ACHN (cell line): Measurements from ENCODE around the gene ATRX.
"Not testable (repeated sequence)": the region's sequence is repeated elsewhere in the genome, so short reads cannot be mapped to it uniquely, and the experiment has no call there.

Source experiments
- DNase-seq: peaks from one replicate; pipeline ENCODE4 v3.0.0-alpha.2; 2015
- in situ Hi-C: cut with HindIII; loops from 2 replicates; pipeline ENCODE4 v1.10.0; 2017; ENCODE audit warnings: low sequenced_read_pairs, low pct_ligation_motif_present, low pct_unique_long_range_greater_than_20kb

The ATRX gene, protein sequence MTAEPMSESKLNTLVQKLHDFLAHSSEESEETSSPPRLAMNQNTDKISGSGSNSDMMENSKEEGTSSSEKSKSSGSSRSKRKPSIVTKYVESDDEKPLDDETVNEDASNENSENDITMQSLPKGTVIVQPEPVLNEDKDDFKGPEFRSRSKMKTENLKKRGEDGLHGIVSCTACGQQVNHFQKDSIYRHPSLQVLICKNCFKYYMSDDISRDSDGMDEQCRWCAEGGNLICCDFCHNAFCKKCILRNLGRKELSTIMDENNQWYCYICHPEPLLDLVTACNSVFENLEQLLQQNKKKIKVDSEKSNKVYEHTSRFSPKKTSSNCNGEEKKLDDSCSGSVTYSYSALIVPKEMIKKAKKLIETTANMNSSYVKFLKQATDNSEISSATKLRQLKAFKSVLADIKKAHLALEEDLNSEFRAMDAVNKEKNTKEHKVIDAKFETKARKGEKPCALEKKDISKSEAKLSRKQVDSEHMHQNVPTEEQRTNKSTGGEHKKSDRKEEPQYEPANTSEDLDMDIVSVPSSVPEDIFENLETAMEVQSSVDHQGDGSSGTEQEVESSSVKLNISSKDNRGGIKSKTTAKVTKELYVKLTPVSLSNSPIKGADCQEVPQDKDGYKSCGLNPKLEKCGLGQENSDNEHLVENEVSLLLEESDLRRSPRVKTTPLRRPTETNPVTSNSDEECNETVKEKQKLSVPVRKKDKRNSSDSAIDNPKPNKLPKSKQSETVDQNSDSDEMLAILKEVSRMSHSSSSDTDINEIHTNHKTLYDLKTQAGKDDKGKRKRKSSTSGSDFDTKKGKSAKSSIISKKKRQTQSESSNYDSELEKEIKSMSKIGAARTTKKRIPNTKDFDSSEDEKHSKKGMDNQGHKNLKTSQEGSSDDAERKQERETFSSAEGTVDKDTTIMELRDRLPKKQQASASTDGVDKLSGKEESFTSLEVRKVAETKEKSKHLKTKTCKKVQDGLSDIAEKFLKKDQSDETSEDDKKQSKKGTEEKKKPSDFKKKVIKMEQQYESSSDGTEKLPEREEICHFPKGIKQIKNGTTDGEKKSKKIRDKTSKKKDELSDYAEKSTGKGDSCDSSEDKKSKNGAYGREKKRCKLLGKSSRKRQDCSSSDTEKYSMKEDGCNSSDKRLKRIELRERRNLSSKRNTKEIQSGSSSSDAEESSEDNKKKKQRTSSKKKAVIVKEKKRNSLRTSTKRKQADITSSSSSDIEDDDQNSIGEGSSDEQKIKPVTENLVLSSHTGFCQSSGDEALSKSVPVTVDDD (N-terminal part only)

DNA sequence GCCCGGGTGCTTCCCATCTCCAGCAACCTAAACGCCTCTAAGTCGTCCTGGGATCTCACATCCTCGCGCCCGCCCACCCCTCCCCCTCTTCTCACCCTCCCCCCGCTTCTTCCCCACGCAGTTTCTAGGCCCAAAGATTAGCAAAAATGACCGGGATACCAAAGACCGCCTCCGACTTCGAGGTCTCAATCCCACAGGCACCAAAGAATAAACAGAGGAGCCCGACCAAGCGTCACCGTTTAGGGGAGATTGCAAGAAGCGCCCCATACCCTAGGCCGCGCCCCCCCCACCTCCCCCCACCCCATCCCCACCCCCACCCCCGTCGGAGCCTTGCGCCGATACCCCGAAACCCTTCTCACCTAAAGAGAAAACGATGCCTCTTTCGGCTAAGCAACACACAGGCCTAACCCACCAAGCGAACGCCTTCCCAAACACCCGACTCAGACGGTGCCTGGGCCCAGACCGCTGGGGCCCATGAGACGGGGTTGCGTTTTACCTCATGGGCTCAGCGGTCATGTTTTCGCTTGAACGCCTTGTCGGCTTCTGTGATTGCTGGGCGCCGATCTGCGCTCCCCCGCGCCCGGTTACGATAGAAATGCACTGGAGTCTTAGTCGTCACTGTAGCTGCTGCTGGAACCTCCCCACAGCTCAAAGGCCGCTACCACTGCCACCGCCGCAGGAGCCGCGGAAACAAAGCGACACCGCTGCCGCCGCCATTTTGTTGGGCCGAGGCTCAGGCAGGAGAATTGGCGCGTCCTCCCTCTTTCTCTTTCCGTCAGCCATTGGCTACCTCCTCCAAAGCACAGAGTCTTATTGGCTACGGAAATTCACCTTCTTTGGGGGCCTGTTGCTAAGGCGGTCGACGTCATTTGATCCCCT, at the start of gene ATRX:
Gene ATRX, minus strand, starts transcription at position 731 of the 879 bp plus-strand sequence. Its CDS starts 215 bp downstream, at position 516.
- peak; percentile 77 for DNase-seq
- in situ Hi-C loops, result no loop called here

DNA sequence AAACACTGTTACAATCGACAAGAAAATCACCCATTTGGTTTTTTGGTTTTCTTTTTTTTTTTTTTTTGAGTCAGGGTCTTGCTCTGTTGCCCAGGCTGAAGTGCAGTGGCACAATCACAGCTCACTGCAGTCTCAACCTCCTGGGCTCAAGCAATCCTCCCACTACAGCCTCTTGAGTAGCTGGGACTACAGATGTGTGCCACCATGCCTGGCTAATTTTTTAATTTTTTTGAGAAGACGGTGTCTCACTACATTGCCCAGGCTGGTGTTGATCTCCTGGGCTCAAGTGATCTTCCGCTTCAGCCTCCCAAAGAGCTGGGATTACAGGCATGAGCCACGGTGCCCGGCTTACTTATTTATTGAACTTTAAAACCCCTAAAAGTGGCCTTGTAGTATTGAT, 45.5 kb upstream of the ATRX start:
- DNase-seq, in situ Hi-C loops: not testable (repeated sequence)

DNA sequence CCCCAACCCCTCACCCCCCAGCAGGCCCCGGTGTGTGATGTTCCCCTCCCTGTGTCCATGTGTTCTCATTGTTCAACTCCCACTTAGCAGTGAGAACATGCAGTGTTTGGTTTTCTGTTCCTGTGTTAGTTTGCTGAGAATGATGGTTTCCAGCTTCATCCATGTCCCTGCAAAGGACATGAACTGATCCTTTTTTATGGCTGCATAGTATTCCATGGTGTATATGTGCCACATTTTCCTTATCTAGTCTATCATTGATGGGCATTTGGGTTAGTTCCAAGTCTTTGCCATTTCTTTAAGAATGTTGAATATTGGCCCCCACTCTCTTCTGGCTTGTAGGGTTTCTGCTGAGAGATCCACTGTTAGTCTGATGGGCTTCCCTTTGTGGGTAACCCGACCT, 36.0 kb upstream of the ATRX start:
- in situ Hi-C loops, DNase-seq: not testable (repeated sequence)

DNA sequence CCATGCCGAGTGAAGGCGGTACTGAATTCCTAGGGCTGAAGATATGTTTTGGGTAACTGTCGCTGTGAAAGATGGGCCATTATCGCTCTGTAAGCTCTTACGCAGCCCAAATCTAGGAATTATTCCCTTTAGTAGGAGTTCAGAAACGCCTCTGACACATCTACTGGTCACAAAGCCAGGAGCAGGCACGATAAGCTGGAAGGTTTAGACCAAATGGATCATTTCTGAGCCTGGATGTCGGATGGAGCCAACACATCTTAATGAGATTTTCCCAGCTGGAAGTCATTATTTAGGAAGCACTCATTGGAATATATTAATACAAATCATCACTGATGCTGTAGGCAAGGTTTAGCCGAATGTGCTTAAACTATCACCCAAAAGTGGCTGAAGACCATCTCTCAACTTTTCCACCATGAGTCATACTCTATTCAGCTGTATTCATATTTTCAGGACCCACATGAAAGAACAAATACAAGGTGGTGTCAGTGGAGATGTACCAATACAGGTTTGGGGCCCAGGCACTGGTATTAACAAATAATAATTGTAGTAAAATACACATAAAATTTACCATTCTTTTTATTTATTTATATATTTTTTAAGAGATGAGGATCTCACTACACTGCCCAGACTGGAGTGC, 34.2 kb upstream of the ATRX start:
- in situ Hi-C loops, result no loop called here
- DNase-seq, result no peak

DNA sequence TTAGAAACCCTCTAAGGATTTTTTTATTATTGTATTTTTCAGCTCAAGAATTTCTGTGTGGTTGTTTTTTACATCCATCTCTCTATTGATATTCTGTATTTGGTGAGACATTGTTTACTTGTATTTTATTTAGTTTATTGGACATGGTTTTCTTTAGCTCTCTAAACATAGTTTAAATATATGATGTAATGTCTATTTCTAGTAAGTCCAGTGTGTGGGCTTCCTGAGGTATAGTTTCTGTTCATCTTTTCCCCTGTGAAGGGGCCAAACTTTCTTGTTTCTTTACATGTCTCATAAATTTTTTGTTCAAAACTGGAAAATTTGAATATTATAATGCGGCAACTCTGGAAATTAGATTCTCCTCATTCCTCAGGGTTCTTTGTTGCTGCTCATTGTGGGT, 28.2 kb upstream of the ATRX start:
- DNase-seq, result no peak
- in situ Hi-C loops, result no loop called here

DNA sequence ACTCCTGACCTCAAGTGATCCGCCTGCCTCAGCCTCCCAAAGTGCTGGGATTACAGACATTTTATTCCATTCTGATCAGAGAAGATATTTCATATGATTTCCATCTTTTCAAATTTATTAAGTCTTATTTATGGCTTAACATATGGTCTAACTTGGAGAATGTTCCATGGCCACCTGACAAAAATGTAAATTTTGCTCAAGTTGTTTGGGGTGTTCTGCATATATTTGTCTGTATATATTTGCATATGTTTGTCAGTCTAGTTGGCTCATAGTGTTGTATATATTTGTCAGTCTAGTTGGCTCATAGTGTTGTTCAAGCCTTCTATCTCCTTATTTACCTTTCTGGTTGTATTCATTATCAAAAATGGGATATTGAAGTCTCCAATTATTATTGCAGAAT, 16.2 kb upstream of the ATRX start:
- in situ Hi-C loops, result no loop called here

DNA sequence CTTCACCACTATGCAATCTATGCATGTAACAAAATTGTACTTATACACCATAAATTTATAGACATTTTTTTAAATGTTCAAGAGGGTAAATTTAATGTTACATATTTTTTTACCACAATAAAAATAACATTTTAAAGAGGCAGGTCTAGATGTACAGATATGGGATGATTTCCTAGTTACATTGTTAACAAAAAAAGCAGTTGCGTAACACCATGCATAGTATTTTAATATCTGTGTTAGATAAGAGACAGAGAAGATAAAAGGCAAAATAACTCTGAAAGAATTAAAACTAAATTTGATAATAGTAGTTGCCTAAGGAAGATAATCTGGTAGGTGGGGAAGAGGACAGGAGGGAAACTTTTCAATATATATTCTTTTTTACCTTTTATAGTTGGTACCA, 9.1 kb upstream of the ATRX start:
- no peak for DNase-seq
- in situ Hi-C loops, result no loop called here

More for the DNA sequence above, 16.2 kb upstream of the ATRX start:
- DNase-seq, result no peak

DNA sequence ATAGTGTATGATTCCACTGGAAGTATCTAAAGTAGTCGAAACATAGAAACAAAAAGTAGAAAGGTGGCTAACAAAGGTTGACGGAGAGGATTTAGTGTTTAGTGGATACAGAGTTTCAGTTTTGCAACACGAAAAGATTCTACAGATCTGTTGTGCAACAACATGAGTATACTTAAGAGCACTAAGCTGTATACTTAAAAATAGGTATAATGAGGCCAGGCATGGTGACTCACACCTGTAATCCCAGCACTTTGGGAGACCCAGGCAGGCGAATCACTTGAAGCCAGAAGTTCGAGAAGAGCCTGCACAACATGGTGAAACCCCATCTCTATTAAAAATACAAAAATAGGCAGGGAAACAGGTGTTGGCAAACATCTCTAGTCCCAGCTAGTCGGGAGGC, 7.9 kb upstream of the ATRX start:
- in situ Hi-C loops, result no loop called here

DNA sequence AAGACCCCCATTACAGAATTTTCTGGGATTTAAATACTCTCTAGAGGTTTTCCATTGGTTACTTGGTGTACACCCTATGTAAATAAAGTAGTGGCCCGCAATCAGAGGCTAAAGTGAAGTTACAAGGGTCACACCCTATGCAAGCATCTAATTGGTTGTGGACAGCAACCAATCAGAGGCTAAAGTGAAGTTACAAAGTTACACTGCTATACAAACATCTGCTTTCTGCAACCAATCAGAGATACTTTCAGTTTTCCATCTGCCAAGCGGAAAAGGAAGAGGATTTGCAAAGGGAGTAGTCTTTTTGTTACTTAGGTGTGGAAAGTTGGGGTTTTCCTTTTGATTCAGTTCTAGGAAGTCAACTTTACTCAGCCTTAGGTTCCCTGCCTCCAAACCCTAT, 2.0 kb upstream of the ATRX start:
- DNase-seq, result peak; percentile 64
- in situ Hi-C loops, result no loop called here

More for the DNA sequence above, 7.9 kb upstream of the ATRX start:
- no peak for DNase-seq

DNA sequence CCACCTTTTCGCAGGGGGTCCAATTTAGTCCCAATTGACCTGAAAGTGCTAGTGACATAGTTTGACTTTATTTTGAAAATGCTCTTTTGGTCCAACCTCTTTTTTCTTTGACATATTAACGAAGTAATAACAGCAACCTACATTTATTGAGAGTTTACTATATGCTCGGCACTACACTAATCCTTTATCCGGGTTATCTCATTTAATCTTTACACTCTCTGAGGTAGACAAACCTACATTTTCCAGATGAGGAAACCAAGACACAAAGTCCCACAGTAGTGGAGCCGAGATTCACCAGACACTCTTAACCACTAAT, 307 bp upstream of the ATRX start:
- in situ Hi-C loops, result no loop called here
- no peak for DNase-seq

DNA sequence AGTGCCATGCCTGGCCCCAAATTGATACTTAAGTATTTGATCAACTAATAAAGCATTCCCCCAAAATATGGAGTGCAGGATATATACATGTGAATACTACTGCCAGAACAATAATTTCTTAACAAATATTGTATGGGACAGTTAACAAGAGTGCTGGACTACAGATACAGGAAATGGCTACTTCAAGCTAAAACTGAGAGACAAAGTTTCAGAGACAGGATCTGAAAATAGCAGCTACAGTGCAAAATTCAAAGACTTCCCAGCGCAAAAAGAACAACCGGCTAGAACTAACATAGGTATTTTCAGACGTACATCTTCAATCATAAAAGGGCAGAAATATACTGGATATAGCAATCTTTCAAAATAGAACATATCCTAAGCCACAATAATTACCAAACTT, 6.3 kb downstream of the ATRX start:
- in situ Hi-C loops, result no loop called here
- DNase-seq, result no peak

DNA sequence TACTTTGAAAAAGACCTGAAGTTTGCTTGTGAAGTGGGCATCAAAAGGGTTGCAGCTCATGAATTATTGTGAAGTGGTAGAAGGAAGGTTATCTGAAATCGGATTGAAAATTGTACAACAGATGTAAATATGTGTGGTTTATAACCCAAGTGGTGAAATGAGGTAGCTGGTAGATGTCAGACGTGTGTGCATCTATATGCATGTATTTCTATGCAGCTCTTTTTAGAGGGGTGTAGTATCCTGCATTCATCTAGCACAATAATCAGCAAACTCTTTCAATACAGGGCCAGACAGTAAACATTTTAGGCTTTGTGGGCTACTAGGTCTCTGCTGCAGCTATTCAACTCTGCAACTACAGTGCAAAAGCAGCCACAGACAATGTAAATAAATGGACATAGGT, 9.4 kb downstream of the ATRX start:
- in situ Hi-C loops, result no loop called here
- DNase-seq, result no peak

DNA sequence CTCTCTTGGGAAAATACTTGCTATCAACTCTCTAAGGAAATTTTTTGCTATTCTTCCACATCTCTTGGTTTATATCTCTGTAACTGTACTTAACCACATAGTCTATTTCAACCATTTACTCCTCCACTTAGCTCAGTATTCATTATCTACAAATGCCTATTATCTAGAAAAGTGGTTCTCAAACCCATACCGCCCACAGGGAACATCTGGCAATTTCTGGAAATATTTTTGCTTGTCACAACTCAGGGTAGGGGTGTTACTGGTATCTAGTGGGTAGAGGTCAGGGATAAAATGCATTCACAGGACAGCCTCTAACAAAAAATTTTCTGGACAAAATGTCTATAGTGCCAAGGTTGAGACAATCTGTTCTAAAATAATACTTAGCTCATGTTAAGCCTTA, 14.4 kb downstream of the ATRX start:
- in situ Hi-C loops, result no loop called here
- no peak for DNase-seq

DNA sequence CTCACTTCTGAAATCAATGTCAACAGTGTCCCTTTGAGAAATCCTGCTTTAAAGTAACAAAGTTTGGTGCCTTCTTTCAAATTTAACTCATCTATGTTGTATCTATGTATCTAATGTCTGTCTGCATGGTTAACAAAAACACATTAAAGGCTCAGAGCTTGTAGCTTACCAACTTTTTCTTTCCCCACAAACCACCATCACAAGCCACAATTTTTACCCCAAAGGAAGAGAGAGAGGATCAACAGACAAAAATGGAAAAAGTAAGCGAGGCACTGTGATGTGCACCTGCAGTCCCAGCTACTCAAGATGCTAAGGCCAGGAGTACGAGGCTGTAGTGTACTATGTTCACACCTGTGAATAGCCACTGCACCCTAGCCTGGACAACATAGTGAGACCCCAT, 17.2 kb downstream of the ATRX start:
- in situ Hi-C loops, result no loop called here

DNA sequence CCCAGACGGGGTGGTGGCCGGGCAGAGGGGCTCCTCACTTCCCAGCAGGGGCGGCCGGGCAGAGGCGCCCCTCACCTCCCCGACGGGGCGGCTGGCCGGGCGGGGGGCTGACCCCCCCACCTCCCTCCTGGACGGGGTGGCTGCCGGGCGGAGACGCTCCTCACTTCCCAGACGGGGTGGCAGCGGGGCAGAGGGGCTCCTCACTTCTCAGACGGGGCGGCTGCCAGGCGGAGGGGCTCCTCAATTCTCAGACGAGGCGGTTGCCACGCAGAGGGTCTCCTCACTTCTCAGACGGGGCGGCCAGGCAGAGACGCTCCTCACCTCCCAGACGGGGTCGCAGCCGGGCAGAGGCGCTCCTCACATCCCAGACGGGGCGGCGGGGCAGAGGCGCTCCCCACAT, 19.8 kb downstream of the ATRX start:
- DNase-seq, in situ Hi-C loops: not testable (repeated sequence)

More for the DNA sequence above, 17.2 kb downstream of the ATRX start:
- DNase-seq, result no peak

DNA sequence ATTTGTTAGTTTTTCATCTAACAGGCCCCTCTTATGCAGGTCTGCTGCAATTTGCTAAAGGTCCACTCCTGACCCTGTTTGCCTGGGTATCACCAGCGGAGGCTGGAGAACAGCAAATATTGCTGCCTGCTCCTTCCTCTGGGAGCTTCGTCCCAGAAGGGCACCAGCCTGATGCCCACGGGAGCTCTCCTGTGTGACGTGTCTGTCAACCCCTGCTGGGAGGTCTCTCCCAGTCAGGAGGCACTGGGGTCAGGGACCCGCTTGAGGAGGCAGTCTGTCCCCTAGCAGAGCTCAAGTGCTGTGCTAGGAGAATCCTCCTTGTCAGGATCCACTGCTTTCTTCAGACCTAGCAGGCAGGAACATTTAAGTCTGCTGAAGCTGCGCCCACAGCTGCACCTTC, 30.5 kb downstream of the ATRX start:
- DNase-seq, result no peak
- in situ Hi-C loops, result no loop called here

DNA sequence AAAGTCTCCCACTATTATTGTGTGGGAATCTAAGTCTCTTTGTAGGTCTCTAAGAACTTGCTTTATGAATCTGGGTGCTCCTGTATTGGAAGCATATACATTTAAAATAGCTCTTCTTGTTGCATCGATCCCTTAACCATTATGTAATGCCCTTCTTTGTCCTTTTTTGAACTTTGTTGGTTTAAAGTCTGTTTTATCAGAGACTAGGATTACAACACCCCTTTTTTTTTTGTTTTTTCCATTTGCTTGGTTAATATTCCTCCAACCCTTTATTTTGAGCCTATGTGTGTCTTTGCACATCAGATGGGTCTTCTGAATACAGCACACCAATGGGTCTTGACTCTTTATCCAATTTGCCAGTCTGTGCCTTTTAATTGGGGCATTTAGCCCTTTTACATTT, 32.1 kb downstream of the ATRX start:
- DNase-seq, in situ Hi-C loops: not testable (repeated sequence)

DNA sequence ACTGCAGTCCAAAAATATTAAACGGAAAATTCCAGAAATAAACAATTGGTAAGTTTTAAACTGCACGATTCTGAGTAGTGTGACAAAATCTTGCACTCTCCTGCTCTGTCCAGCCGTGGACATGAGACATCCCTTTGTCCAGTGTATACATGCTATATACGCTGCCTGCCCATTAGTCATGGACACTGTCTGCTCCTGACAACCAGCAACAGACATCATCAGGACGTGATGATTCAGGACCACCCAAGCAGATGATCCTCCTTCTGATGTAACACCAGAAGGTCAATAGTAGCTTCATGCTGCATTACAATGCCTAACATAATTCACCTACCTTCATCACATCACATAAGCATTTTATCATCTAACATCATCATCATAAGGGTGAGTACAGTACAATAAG, 36.3 kb downstream of the ATRX start:
- no peak for DNase-seq
- in situ Hi-C loops, result no loop called here
